HEK293 (cell line): ENCODE measurements around the gene GSTM5.

Experiments
- CTCF ChIA-PET: fragments of 350-600 bp; formaldehyde crosslinking; extraction: SDS; loops from one replicate; lab custom pipeline; 2021; ENCODE audit warnings: antibody characterized with exemption; lab: Yijun Ruan, JAX
- POLR2A ChIA-PET: fragments of 300-600 bp; formaldehyde crosslinking; extraction: SDS; loops from one replicate; lab custom pipeline; 2020; ENCODE audit warnings: antibody characterized with exemption, inconsistent platforms; lab: Yijun Ruan, JAX
- H3K27ac ChIP-seq: fragments of 200-500 bp; sonication (Bioruptor generic); 2 replicates; pipeline ENCODE4 v1.5.1; 2014; ENCODE audit warnings: low read depth, low read length, control low read depth, inconsistent platforms; ENCODE audit errors: extremely low read depth
- H3K36me3 ChIP-seq, 2 experiments: fragments of 200-500 bp in 1 of 2; sonication (Bioruptor generic) in 1 of 2; 1 replicate in 1 of 2; 2 replicates in 1 of 2; pipeline ENCODE4 v1.5.1; 2014 to 2017; ENCODE audit warnings: inconsistent platforms in 2 of 2, low read length in 2 of 2; ENCODE audit not compliant: control insufficient read depth in 2 of 2, insufficient read depth in 1 of 2
- H3K4me1 ChIP-seq: fragments of 200-500 bp; sonication (Bioruptor generic); 2 replicates; pipeline ENCODE4 v1.5.1; 2014; ENCODE audit warnings: mild to moderate bottlenecking, low read length, inconsistent platforms; ENCODE audit not compliant: control insufficient read depth, insufficient read depth
- H3K4me3 ChIP-seq: 2 replicates; pipeline ENCODE4 v1.5.1; 2011; ENCODE audit warnings: low read depth, mild to moderate bottlenecking, control low read depth, low read length, moderate library complexity
- H3K9me3 ChIP-seq: fragments of 200-500 bp; sonication (Bioruptor generic); 2 replicates; pipeline ENCODE4 v1.5.1; 2014; ENCODE audit warnings: low read depth, low read length, inconsistent platforms; ENCODE audit not compliant: control insufficient read depth, insufficient read depth
- PBX3 ChIP-seq: sonication (generic); formaldehyde crosslinking; IDR thresholded peaks from 2 replicates; pipeline ENCODE4 v1.8.1; 2022; ENCODE audit warnings: mild to moderate bottlenecking, moderate library complexity, missing genetic modification reagents
- PRDM1 ChIP-seq: fragments of 450-650 bp; formaldehyde crosslinking; IDR thresholded peaks from 2 replicates; pipeline ENCODE4; 2016; ENCODE audit warnings: missing biosample characterization, missing genetic modification characterization
- SCRT2 ChIP-seq: fragments of 450-650 bp; formaldehyde crosslinking; IDR thresholded peaks from 2 replicates; pipeline ENCODE4 v1.5.1; 2016; ENCODE audit warnings: missing biosample characterization, missing genetic modification characterization
- ZBTB17 ChIP-seq: fragments of 450-650 bp; formaldehyde crosslinking; IDR thresholded peaks from 2 replicates; pipeline ENCODE4 v1.5.1; 2016; ENCODE audit warnings: missing biosample characterization, missing genetic modification characterization
- ZBTB20 ChIP-seq: fragments of 450-650 bp; formaldehyde crosslinking; IDR thresholded peaks from 2 replicates; pipeline ENCODE4 v1.5.1; 2016; ENCODE audit warnings: missing biosample characterization, missing genetic modification characterization
- ZFP3 ChIP-seq: fragments of 450-650 bp; formaldehyde crosslinking; IDR thresholded peaks from 2 replicates; pipeline ENCODE4 v1.5.1; 2016; ENCODE audit warnings: low read depth, missing biosample characterization, missing genetic modification characterization
- ZNF16 ChIP-seq: fragments of 450-650 bp; formaldehyde crosslinking; IDR thresholded peaks from 2 replicates; pipeline ENCODE4 v1.5.1; 2016; ENCODE audit warnings: low read depth, missing biosample characterization, missing genetic modification characterization
- ZNF19 ChIP-seq: fragments of 450-650 bp; formaldehyde crosslinking; IDR thresholded peaks from 2 replicates; pipeline ENCODE4; 2016; ENCODE audit warnings: missing biosample characterization, missing genetic modification characterization, low read depth
- ZNF214 ChIP-seq: fragments of 450-650 bp; formaldehyde crosslinking; IDR thresholded peaks from 2 replicates; pipeline ENCODE4 v1.5.1; 2017; ENCODE audit warnings: missing biosample characterization, mild to moderate bottlenecking, missing genetic modification characterization, borderline replicate concordance
- ZNF26 ChIP-seq: fragments of 450-650 bp; formaldehyde crosslinking; IDR thresholded peaks from 2 replicates; pipeline ENCODE4 v1.5.1; 2016; ENCODE audit warnings: missing biosample characterization, missing genetic modification characterization
- ZNF335 ChIP-seq: fragments of 450-650 bp; formaldehyde crosslinking; conservative IDR thresholded peaks from 2 replicates; pipeline ENCODE4 v1.5.1; 2016; ENCODE audit warnings: missing biosample characterization, missing genetic modification characterization
- ZNF366 ChIP-seq: fragments of 450-650 bp; formaldehyde crosslinking; conservative IDR thresholded peaks from 2 replicates; pipeline ENCODE4 v1.5.1; 2016; ENCODE audit warnings: missing biosample characterization, missing genetic modification characterization
- ZNF423 ChIP-seq: fragments of 450-650 bp; formaldehyde crosslinking; IDR thresholded peaks from 2 replicates; pipeline ENCODE4 v1.5.1; 2016; ENCODE audit warnings: missing biosample characterization, missing genetic modification characterization
- ZNF473 ChIP-seq: fragments of 450-650 bp; formaldehyde crosslinking; IDR thresholded peaks from 2 replicates; pipeline ENCODE4 v1.5.1; 2017; ENCODE audit warnings: missing biosample characterization, missing genetic modification characterization
- ZNF518A ChIP-seq: fragments of 450-650 bp; formaldehyde crosslinking; conservative IDR thresholded peaks from 2 replicates; pipeline ENCODE4 v1.5.1; 2016; ENCODE audit warnings: low read depth, missing biosample characterization, missing genetic modification characterization
- ZNF544 ChIP-seq: fragments of 450-650 bp; formaldehyde crosslinking; IDR thresholded peaks from 2 replicates; pipeline ENCODE4 v1.5.0; 2017; ENCODE audit warnings: missing biosample characterization, missing genetic modification characterization
- ZNF548 ChIP-seq: fragments of 450-650 bp; formaldehyde crosslinking; IDR thresholded peaks from 2 replicates; pipeline ENCODE4 v1.5.1; 2016; ENCODE audit warnings: missing biosample characterization, missing genetic modification characterization
- ZNF558 ChIP-seq: fragments of 450-650 bp; formaldehyde crosslinking; IDR thresholded peaks from 2 replicates; pipeline ENCODE4 v1.5.1; 2016; ENCODE audit warnings: missing biosample characterization, missing genetic modification characterization
- ZNF654 ChIP-seq: fragments of 450-650 bp; formaldehyde crosslinking; IDR thresholded peaks from 2 replicates; pipeline ENCODE4 v1.5.1; 2016; ENCODE audit warnings: low read depth, missing biosample characterization, missing genetic modification characterization
- ZNF658 ChIP-seq: fragments of 450-650 bp; formaldehyde crosslinking; IDR thresholded peaks from 2 replicates; pipeline ENCODE4; 2016; ENCODE audit warnings: missing biosample characterization, missing genetic modification characterization
- ZNF707 ChIP-seq: fragments of 450-650 bp; formaldehyde crosslinking; IDR thresholded peaks from 2 replicates; pipeline ENCODE4 v1.5.1; 2016; ENCODE audit warnings: missing biosample characterization, missing genetic modification characterization
- ZNF791 ChIP-seq: fragments of 450-650 bp; formaldehyde crosslinking; IDR thresholded peaks from 2 replicates; pipeline ENCODE4 v1.5.1; 2016; ENCODE audit warnings: missing biosample characterization, missing genetic modification characterization

Gene GSTM5

GRCh38 chr1:109722908-109723691 lies 11.0 kb downstream of the GSTM5 start (continued):
- no peak for TF ChIP-seq ZNF26 (tag by site-specific recombination)
- no peak for TF ChIP-seq PRDM1 (tag by site-specific recombination)
- no peak for TF ChIP-seq ZNF16 (tag by site-specific recombination)
- TF ChIP-seq ZNF473 (tag by site-specific recombination), result no peak
- TF ChIP-seq ZNF335 (tag by site-specific recombination), result no peak
- no peak for TF ChIP-seq ZNF19 (tag by site-specific recombination)

GRCh38 chr1:109724933-109725332 lies 12.9 kb downstream of the GSTM5 start:
- no peak for TF ChIP-seq ZNF366 (tag by site-specific recombination)
- no peak for TF ChIP-seq ZNF658
- no peak for TF ChIP-seq ZBTB17 (tag by site-specific recombination)
- no peak for TF ChIP-seq ZNF654
- TF ChIP-seq PBX3 (CRISPR knock-in tag), result no peak
- no peak for TF ChIP-seq ZNF544
- no peak for TF ChIP-seq ZBTB20 (tag by site-specific recombination)
- no peak for TF ChIP-seq ZFP3 (tag by site-specific recombination)
- TF ChIP-seq ZNF423 (tag by site-specific recombination), result no peak
- no peak for TF ChIP-seq ZNF518A (tag by site-specific recombination)
- TF ChIP-seq SCRT2 (tag by site-specific recombination), result no peak
- no peak for TF ChIP-seq ZNF558 (tag by site-specific recombination)
- TF ChIP-seq ZNF707 (tag by site-specific recombination), result no peak
- TF ChIP-seq ZNF548, result no peak
- TF ChIP-seq ZNF791 (tag by site-specific recombination), result no peak
- TF ChIP-seq ZNF214, result no peak
- Histone ChIP-seq H3K4me3 (no peak overlapping the region), H3K27ac (no peak overlapping the region), H3K4me1 (no peaks in the 10 kb centered on the region), H3K36me3 (no peaks in the 10 kb centered on the region), H3K9me3 (no peaks in the 10 kb centered on the region)
- POLR2A ChIA-PET, result no interaction called here
- CTCF ChIA-PET, result interaction anchor here (2.2 kb wide), 1 partner anchor 85 kb away, joined by 9 read pairs; no protein-coding TSS in a partner anchor
